HG02678 (cell line): ENCODE results near the gene GIPC3.

ENCODE experiments used
- ATAC-seq: cut with Tn5 transposase; IDR thresholded peaks from one replicate; pipeline ENCODE4 v1.9.1; 2021; ENCODE audit warnings: mild to moderate bottlenecking, moderate library complexity; ENCODE audit not compliant: unreplicated experiment

GIPC3 gene

DNA sequence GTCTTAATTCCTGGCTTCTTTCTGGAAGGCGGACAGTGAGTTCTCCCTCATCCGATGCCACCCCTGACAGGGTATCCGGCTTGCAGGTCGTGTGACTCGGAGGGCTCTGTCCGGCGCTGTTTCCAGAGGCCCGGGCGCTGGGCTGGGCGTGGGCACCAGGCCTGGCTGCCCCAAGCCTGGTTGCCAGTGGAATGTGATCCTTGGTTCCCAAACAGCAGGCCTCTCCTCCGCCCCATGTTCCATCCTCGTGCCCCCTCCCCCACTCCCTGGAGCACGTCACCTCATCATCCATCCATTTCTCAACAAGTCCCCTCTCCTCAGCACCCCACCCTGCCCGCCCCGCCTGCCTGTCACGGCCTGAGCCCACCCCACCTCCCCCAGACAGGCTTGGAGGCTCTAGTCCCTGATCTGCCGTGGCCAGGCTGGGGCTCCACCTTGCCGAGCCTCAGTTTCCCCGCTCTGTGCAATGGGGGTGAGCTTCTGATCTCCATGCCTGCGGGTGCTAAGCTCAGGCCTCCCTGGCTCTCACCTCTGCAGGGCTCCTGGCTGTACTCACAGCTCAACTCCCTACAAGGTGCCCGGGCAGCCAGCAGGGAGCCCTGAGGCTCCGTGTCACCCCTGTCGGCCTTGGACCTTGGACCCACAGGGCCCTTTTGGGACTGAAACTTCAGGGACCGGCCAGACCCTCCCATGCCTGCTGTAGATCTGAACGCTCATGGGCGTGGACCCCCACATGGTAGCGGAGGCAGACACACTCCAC is 19.1 kb downstream of the GIPC3 start:
- no peak for ATAC-seq

DNA sequence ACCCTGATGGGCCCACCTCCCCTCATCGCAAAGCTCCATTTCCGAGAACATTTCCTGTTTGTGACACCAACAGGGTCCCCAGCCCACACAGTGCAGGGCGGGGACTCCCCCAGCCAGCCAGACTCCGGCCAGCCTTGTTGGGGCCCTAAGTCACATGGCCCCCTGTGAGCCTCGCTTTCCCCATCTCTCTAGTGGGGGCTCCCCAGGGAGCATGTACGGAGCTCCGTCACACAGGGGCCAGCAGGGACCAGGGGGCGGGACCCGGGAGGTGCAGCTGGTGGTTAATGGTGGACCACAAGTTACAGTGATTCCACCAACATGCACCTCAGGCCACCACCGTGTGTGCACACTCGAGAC is 19.7 kb downstream of the GIPC3 start:
- ATAC-seq = no peak

DNA sequence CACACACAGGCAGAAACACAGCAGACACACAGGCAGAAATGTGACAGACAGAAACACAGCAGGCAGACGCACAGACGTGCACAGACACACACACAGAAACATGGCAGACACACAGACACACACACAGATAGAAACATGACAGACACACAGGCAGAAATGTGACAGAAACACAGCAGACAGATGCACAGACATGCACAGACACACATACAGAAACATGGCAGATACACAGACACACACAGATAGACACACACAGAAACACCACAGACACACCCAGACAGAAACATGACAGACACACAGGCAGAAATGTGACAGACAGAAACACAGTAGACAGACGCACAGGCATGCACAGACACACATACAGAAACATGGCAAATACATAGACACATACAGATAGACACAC is 20.1 kb downstream of the GIPC3 start:
- no peak for ATAC-seq

DNA sequence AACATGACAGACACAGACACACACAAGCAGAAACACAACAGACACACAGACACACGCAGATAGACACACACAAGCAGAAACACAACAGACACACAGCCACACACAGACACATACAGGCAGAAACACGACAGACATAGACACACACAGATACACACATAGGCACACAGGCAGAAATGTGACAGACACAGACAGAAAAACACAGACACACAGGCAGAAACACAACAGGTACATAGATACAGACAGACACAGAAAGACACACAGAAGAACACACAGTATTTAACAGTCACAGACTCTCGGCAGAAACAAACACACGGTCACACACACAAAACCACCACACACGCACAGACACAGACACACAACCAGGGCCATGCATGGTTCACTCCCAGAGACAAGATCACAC is 20.5 kb downstream of the GIPC3 start:
- no peak for ATAC-seq

DNA sequence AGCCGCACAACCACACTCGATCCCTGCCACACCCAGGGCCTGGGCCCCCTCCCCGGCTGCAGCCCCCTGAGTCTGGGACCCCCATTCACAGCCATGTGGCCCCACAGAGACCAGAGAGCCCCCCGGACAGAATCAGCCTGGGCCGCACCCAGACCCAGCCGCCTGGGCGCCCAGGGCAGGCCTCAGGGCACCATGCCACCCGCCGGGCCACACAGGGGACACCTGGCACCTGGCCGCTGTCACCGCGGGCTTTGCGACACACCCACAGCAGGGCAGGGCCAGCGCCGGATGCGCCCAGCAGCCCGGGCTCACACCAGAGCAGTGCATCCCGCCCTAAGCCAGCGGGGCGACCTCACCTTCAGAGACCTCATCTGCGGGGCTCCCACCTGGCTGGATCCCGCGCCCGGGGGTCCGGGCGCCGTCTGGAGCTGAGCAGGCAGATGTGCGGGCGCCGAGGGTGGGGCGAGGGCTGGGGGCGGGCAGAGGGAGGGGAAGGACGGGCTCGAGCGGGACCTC is 21.0 kb downstream of the GIPC3 start:
- no peak for ATAC-seq

DNA sequence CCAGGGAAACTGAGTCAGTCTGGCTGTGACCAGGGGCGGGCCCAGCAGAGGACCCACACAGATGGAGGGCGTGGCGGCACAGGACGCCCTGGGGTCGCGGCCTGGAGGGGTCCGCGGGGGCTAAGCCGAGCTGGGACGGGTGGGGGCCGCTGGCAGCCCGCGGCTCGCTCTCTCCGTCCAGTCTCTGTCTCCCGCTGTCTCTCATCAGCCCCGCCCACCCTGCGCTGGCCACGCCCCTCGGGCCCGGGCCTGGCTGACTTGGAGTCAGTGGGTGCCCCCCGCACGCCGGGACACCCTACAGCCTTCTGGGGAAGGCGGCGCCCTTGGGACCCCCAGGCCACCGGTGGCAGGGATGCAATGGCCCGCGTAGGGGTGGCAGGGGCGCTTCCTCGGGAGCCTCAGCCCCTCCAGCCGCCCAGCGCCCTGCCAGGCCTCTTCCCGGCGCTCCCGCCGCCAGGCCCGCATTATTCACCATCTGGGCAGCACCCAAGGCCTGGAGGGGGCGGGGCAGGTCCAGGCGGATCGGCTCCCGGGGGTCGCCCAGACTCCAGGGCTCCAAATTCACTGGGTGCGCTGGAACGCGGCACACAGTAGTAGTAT is 21.5 kb downstream of the GIPC3 start, which contains the start of gene TBXA2R:
TSS of gene TBXA2R (minus strand) at position 186 of the 600 bp plus-strand sequence. CDS start 6,241 bp downstream, outside the sequence.
- no peak for ATAC-seq

DNA sequence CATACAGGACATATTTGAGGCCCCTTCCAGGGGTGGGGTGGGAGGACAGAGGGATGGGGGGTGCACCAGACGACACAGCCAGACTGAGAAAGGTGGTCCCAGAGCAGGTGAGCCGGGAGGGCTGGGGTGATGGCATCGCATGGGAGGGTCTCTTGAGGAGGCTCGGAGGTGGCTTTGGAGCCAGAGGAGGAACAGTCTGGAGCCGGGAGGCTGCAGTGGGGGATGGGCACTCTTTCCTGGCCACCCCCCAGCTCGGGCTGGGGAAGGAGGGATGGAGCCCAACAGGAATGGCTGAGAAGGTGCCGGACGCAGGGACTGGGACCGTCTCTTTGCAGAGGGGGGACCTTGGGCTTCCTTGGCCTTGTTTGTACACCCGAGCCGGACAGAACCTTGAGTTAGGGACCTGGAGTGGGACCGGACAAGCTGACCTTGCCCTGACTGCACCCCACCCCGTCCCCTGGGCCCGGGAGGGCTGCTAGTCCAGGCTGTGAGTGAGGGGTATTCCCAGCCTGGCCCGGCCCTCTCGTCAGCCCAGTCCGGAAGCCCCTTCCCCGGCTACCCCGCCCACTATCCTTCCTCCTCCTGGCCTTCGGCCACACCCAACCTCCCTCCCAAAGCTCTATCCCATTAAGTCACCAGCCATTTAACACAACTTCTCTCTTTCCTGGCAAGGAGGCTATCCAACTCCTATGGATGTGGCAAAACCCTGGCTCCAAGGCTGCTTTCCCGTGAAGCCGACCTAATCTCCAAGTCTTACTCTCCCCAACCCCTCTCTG is 22.2 kb downstream of the GIPC3 start:
- ATAC-seq = no peak

DNA sequence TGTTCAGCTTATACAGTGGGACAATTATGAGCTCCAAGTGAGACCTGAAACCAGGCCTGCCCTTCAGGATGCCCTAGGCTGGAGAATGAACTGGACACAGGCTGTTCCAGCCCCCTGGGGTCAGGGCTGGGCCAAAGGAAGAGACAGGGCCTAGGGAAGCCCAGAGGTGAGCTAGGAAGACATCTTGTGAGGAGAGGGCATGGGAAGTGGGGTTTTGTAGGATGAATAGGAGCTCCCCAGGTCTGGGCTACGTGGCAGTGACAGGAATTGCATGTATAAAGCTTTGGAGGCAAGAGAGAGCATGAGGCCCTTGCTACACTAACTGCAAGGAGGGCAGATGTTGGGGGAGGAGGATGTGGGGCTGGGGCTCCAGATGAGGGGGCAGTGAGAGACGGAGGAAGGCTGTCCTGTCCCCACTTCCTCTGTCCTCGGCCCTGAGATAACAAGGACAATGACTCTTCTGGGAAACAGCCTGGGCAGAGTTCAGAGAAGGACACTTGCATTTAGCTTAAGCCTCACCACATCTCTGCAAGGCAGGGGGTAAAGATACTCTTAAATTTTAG is 22.9 kb downstream of the GIPC3 start:
- ATAC-seq = no peak

DNA sequence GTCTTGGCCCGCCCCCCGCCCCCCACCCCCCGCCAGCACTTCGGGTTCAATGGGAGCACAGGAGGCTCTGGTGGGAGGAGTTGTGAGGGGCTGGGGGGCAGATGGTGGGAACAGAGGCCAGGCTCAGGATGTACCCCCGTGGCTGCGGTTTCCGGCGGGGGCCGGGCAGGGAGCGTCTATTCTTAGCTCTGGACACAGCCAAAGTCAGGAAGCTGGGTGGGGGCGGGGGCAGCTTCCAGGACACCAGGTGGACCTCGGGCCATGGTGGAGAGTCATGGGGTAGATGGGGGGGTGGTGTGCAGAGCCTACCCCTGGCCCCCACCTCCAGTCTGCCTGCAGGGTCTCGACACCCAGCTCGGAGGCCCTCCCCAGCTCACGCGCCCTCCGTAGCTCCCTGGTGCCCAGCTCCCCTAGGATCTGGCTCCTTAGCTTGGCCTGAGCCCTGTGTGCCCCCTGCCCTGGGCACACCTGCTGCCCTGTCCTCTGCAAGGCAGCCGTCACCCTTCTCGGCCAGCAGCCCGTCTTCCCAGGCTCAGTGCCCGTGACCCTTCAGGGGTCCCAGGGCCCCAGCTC is 23.6 kb downstream of the GIPC3 start:
- ATAC-seq = no peak

DNA sequence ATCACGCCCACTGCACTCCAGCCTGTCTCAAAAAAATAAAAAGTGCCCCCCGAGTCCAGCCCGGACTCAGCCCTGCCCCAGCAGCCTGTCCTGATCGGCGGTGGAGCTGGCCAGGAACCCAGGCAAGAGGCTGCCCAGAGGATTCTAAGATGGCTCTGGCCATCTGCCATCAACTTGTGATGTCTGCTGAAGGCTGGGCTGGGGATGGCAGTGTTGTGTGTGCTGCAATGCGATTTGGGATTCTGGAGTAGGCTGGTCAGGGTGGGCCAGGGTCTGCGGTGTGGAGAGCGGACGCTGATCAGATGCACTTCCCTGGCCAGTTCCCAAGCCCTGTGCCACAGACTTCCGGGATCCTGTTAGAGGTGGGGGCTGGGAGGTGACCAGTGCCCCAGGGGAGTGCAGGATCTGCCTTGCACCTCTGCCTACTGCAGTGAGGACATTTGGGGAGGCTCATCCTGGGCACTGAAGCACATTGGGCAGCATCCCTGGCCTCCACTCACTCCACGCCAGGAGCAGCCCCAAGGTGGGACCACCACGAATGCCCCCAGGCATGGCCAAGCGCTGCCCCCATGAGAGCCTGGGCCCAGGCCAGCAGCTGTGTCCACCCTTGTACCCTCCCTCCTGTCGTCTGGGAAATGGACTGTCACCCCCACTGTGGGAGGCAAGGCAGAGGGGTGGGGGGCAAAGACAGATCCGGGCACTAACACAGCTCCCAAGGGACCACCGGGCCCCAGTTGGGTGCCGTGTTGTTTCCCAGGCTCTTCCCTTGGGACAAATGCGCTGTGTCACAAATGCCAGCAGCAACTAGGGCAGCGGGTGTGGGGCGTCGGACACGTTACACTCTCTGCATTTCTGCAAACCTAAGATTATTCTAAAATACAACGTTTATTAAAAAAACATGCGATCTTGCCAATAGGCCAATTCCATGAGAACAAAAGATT is 24.8 kb downstream of the GIPC3 start:
- no peak for ATAC-seq

DNA sequence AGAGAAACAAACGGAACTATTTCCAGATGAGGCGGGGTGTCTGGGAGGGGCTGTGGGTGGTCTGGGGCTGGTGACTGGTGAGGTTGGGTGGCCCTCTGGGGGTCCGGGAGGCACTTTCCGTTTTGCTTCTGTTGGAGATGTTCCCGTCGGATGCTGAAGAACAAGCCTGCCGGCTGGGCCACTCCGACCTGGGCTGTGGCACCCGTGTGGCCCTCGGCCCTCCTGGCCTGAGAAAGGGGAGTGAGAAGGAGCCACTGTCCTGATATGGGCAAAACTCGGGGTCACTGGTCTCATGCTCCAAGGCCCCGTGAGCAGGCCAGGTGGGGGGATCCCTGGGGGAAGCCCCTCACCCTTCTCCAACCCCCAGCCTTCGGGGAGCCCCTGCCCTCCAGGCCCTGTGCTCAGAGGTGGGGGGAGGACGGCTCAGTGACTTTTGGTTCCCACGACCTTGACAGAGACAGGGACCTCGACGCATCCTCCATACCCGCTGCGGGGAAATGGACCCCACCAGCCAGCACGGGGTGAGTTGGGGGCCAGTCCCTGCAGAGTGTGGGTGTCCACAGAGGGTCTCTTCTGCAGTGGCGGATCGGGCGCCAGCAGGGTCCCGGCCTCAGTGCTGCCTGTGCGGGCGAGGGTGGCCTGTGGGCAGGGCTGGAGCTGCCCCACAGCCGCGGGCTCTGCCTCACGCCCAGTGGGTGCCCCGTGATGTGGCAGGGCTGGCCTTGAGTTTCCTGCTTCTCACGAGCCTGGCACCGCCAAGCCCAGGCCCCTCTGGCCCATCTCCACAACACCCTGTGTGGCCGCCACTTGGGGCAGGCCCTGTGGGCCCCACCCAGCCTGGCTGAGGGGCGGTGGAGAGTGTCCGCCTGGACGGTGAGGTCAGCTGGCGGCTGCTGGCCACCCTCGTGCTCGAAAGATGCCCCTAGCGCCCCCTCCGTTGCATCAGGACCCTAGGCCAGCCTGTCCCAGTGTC is 25.8 kb downstream of the GIPC3 start:
- no peak for ATAC-seq

DNA sequence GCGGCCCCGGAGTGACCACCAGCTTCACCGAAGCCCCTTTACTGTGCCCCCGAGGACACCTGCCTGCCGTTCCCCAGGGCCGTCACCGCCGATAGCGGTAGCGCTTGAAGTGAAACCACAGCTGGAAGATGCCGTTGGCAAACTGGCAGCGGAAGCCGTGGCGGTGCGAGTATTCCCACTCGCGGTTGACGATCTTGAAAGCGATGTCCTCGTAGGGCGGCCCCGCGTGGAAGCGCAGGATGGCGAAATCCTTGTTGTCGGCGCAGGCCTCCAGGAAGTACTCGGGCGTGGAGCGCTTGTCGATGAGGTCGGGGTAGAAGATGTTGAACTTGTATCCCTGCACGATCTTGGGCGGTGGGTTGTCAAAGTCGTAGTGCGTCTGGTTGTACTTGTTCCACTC is 26.6 kb downstream of the GIPC3 start:
- ATAC-seq = no peak

DNA sequence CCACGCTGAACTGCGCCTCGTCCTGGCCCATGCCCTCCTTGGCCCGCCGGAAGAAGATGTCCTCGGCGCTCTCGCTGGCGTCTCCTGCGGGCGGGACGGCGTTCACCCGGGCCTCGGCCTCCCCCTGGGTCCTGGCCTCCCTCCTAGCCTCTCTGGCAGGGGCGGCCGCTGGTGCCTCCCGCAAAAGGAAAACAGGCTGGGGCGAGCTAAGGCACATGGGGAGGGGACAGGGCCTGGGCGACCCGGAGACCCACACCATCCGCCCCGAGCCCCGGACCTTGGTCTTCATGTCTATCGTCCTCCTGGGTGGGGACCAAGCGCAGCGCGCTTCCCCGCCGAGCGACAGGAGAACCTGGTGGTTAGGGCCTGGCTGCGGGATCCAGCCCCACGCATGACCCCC is 27.1 kb downstream of the GIPC3 start:
- ATAC-seq = no peak

DNA sequence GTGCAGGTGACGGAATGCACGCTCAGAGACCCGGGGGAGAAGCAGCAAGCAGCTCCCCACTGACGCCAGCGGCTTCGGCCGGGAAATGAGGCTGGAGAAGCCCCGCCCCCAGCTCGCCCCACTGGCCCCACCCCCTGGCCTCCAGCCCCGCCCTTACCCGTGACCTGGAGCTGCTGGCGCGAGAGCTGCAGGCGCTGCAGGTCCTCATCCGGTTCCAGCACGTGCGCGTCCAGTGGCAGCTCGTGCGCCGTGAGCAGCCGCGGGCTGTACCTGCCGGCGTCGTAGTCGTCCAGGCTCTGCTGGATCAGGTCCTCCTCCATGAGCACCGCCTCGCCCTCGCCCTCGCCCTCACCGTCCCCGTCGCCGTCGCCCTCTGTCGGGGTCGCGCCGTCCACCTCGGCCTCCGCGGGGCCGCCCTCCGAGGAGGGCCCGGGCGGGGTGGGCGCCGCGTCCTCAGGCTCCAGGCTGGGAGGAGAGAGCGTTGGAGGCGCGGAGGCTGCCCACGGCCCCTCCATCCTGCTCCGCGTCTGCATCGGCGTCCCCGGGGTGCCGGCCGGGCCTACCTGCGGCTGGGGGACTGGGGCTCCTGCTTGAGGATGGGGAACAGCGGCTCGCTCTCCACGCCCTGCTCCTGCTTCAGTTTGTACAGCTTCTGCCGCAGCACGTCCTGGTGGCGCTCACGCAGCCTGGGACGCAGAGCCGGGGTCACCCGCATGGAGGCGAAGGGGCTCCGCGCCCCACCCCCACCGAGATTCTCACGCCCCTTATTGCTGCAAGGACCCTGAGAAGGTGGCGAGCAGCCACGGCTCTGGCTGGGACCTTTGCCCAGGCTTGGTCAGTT is 27.8 kb downstream of the GIPC3 start:
- no peak for ATAC-seq

DNA sequence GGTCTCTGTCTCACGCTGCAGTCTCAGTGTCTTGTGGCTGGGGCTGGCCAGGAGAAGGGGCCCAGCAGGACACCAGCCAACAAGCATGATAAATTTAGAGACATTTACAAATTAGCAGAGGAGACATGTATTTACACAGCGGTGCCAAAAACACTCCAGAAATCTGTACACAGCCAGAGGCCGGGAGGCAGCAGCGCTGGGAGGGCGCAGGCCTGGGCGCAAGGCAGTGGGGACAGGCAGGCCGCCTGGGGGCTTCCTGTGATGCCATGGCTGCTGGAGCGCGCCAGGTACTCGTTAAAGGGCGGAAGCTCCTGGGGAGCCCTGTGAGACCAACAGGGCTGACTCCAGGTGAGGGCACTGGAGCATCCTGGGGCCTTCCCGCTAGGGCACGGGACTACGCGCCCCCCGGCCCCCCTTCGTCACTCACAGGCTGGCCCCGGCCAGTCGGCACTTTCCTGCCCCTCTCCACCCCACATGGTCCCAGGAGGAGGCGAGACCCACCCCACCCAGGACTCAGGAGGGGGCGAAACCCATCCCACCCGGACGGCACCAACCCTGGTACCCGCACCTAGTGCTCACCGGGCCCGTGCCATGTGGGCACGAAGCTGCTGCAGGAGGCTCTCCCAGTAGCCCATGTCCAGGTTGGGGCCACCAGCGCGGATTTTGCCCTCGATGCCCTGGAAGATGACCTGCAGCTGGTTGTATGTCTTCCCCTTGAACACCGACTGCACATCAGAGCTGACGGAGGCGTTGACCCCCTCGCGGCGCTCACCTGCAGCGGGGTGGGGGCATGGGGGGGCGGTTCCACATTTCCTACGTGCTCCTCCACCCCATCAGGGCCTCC is 28.8 kb downstream of the GIPC3 start:
- no peak for ATAC-seq

DNA sequence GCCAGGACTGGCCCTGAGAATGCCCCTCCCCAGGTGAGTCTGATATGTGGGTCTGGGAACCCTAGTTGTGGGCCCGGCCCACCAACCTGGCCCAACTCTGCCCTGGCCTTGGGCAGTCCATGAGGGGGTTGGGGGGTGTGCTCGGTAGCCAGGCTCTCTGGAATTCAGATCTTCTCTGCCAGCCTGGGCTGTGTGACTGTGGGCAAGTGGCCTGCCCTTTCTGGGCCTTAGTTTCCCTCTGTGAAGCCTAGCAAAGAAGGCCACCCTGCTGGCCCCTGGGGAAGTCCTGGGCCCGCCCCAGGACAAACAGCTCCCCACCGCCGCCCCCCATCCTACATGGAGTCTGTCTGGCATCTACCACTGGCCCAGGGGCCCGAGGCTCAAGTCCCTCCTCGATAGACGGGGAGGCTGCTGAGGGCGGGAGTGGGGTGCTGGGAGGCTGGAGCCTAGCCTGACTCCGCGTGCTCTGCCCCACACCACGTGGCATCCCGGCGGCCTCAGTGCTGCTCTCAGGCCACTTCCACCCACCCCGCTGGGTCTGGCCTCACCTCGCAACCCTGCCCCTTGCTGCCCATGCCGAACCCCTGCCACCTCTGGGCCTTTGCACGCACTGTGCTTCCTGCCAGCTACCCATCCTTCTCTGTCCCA is 29.7 kb downstream of the GIPC3 start:
- ATAC-seq = no peak
